Testis (tissue), 2 donors: Measurements from ENCODE around the gene TLK2.

Experiments
- CTCF ChIP-seq, 3 experiments: fragments of 450-650 bp in 2 of 3; fragments of 200-600 bp in 1 of 3; sonication (generic) in 1 of 3; IDR thresholded peaks; one replicate each; pipeline ENCODE4 v1.5.1; 2016 to 2019; ENCODE audit warnings: antibody characterized with exemption in 3 of 3, mild to moderate bottlenecking in 2 of 3, moderate library complexity in 1 of 3
- POLR2A ChIP-seq: fragments of 450-650 bp; IDR thresholded peaks from one replicate; pipeline ENCODE4 v1.6.1; 2017; ENCODE audit warnings: antibody characterized with exemption, mild to moderate bottlenecking, moderate library complexity

DNA sequence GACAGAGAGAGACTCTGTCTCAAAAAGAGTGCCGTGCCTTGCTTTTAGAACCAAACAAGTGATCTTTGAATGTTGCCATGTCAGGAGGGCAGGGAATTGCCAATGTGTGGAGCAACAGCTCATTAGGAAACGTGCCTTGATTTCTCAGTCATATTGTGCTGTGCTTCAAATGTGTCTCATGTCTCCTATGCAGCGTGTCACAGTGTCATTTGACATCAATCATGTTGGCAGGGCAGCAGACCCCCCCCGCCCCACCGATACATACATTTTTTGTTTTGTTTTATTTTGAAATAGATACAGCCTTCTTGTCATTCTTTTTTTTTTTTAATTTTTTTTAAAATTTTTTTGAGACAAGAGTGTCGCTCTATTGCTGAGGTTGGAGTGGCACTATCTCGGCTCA lies 170.9 kb downstream of the TLK2 start:
- TF ChIP-seq CTCF (IDR thresholded peaks at IDR 0.05) (no peak), POLR2A (no peak)
